HG02642 (cell line): ENCODE results near the gene CALML4.
A peak's percentile ranks its signal among the peaks of the same experiment; 100 is the strongest.
"Not testable (repeated sequence)": the region's sequence is repeated elsewhere in the genome, so short reads cannot be mapped to it uniquely, and the experiment has no call there.

Experiments
- ATAC-seq: cut with Tn5 transposase; IDR thresholded peaks from one replicate; pipeline ENCODE4 v1.9.1; 2021; ENCODE audit warnings: mild to moderate bottlenecking; ENCODE audit not compliant: unreplicated experiment, poor library complexity

The CALML4 gene, protein sequence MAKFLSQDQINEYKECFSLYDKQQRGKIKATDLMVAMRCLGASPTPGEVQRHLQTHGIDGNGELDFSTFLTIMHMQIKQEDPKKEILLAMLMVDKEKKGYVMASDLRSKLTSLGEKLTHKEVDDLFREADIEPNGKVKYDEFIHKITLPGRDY

DNA sequence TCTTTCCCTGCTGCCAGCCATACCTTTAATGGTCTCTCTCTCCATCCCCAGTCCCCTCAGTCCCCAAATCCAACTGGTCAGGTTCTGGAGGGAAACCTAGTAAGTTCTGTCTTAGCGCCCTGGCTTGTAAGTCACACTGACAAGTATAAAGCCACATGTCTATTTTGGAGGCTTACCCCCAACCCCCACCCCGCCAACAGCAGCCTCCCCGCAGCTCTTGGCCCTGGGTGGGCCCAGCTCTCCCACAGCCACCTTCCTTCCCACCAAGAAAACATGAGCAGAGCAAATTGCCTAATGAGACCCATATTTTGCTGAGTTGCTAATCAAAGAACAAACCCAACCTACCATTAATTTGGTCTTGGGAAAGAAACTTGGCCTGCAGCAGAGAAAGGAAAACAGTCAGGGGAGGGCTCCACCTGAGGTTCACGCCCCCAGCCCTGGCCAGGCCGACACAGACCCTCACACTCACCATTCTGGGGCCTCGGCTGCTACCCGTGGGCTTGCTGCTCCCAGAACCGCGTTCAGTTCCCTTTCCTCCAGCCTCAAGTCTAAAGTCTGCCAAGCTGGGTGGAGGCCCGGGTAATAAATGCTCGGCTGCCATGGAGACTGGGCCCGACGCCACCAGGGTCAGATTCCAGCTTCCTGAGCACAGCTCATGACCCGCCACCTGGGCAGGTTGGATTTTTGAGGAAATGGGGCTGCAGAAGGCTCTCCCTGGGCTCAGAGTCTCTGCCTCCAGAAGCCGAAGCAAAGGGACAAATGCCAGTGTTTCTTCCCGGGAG is at the start of gene CALML4:
Gene CALML4 (minus strand): TSS at position 557 of the 782 bp plus-strand sequence. CDS start 85 bp downstream, at position 472.
- ATAC-seq = no peak

DNA sequence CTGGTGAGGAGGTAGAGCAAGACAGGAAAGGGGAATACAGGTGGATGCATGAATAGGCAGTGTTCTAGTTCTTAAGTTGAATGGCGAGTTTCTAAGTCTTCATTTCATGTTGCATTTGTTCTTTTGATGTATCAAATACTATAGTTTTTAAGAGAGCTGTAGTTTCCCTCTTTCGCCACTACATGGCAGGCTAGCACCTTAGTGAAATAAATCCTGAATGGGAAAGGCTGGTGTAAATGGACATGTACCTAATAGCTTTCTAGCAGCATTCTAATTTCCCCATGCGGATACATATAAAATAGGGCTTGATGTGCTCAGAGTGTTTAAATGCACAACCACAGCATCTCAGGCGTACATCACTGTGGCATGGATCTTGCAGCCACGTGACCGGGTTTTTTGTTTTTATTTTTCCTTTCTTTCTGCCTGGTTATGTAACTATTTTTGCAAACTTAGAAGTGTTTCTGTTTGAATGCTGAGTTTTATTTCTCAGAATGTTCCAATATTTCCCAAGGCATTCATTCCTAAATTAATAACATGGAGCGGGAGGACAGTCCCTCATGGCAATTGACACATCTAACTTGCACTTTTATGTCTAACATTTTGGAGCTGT is 47.9 kb upstream of the CALML4 start:
- no peak for ATAC-seq

DNA sequence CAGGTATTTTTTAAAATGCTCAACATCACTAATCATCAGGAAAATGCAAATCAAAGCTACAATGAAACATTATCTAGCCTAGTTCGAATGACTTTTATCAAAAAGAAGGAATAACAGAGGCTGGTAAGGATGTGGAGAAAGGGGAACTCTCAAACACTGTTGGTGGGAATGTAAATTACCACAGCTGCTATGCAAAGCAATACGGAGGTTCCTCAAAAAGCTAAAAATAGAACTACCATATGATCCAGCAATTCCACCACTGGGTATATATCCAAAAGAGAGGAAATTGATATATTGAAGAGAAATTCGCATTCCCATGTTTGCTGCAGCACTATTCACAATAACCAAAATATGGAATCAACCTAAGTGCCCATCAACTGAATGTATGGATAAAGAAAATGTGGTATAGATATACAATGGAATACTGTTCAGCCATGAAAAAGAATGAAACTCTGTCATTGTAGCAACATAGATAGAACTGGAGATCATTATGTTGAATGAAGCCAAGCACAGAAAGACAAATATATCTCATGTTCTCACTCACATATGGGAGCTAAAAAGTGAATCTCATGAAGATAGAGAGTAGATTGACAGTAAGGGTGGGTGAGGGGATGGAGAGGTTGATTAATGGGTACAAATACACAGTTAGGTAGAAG is 44.1 kb upstream of the CALML4 start:
- ATAC-seq = no peak

DNA sequence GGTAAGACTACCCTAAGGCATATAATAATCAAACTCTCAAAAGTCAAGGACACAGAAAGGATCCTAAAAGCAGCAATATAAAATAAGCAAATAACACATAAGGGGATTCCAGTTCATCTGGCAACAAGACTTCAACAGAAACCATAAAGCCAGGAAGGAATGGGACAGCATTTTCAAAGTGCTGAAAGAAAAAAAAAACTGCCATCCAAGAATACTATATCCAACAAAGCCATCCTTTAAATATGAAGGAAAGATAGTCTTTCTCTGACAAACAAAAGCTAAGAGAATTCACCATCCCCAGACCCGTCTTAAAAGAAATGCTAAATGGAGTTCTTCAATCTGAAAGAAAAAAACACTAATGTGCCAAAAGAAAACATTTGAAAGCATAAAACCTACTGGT is 39.1 kb upstream of the CALML4 start:
- ATAC-seq = no peak

DNA sequence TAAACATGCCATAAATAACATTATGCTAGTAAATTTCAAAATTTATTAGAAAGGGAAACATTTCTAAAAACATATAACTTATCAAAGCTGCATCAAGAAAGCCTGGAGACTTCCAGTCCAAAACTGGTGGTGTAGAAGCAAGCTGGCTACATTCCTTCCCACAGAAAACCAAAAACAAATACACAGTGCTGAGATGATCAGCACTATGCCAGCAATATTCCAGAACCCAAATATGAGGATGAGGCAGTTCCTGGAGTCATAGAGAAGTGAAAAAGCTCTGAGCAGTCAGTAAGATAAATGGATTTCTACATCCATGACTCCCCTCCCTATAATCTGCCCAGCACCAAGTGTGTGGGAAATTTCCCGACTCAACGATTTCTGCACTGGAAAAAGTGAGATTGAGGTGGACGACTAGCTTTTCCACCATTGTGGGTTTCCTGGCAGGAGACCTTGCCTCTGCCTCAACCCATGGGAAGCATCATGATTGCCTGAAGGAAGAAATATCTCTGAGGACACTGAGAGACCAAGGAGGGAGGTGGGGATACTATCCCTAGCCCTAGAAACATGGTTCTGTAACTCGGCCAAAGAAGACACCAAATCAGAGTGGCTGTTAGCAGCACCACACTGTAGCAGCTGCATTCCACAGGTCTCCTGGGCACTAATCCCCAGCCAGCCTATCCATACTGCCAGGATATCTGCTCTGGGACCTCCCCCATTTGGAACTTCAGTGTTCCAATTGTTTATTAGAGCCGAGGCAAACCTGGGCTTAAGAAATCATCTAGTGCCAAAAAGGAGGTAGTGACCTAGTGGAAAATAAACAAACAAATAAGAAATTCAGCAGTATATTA is 36.2 kb upstream of the CALML4 start:
- no peak for ATAC-seq

DNA sequence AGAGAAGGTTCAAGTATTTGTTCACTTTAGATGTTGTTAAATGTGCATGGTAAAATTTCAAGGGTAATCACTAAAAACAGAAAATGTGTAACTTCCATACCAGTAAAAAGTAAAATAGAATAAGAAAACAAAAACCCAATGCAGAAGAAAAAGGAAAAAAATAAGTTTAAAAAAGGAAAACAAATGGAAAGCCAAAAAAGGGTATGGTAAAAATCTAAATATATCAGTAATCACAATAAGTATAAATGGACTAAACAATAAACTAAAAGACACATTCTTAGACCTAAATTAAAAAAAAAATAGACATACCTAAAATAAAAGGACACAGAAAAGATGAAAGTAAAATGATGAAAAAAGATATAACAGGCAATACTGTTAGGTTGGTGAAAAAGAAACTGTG is 33.9 kb upstream of the CALML4 start:
- no peak for ATAC-seq

DNA sequence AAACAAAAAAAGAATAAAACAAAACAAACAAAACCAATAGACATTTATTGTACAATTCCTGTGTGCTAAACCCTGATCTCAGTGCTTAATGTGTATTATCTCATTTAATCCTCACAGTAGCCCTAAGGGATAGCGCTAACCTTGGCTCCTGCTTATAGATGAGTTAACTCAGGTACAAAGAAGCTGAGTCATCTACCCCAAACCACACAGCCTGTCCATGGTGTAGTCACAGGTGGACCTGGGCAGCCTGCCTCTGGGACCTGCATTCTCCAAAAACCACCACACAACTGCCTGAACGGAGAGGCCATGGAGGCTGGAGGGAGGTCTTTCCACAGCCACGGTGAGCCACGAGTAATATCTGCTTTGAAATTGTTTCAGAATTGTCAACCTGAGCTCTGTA is 29.9 kb upstream of the CALML4 start:
- ATAC-seq = no peak

DNA sequence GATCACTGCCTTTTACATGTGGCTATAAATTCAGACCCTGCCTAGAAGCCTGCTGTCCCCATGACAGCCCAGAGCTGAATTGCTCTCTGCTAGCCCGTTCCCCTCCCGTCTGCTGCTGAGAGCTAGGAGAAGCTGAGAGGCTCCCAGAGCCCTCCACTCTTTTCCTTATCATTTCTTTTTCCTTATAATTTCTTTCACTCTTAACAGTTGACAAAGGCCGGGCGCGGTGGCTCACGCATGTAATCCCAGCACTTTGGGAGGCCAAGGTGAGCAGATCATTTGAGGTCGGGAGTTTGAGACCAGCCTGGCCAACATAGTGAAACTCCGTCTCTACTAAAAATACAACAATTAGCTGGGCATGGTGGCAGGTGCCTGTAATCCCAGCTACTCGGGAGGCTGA is 29.4 kb upstream of the CALML4 start:
- not testable (repeated sequence) for ATAC-seq

DNA sequence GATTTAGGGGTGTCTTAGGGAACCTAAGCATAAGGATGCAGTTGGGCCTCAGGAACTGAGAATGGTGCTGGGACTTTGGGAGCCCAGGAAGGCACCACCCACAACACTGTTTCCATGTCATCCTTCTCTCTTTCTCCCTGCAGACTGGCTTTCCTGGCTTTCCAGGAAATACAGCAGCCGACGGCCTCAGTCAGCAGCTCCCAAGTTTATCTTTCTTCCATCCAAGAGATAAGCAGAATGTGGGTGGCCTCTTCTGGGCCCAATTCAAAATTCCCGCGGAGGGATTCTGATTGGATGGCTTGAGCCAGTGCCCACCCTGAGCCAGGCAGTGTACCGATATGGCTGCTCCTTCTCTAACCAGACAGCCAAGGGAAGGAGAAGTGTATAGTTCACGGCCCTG is 28.9 kb upstream of the CALML4 start:
- ATAC-seq = no peak

DNA sequence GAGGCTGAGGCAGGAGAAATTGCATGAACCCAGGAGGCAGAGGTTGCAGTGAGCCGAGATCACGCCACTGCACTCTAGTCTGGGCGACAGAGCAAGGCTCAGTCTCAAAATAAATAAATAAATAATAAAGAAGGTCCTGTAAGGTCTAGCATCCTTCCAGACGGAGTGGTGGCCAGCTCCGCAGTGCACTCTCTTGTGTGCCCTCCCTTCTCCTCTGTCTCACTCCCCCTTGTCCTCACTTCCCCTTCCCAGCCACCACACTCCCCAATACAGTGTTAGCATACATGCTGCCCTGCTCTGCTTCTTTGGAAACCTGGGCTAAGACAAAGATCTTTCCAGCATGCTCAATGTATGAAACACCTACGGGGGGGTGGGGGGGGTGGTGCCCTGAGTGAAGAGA is 27.8 kb upstream of the CALML4 start:
- no peak for ATAC-seq

DNA sequence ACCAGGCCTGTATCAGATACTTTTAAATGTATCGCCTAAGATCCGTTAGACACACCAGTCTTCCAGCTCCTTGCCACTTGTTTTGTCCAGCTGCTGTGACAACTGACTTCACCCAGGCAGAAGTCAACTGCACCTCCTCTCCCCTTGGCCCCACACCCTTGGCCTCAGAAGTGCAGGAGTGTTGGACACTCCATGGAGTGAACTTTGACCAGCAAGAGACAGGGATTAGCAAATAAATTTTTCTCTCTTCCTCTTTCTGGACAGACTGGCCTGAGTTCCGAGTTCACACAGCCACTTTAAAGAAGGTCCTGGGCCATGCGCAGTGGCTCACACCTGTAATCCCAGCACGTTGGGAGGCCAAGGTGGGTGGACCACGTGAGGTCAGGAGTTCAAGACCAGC is 27.3 kb upstream of the CALML4 start:
- ATAC-seq = no peak

DNA sequence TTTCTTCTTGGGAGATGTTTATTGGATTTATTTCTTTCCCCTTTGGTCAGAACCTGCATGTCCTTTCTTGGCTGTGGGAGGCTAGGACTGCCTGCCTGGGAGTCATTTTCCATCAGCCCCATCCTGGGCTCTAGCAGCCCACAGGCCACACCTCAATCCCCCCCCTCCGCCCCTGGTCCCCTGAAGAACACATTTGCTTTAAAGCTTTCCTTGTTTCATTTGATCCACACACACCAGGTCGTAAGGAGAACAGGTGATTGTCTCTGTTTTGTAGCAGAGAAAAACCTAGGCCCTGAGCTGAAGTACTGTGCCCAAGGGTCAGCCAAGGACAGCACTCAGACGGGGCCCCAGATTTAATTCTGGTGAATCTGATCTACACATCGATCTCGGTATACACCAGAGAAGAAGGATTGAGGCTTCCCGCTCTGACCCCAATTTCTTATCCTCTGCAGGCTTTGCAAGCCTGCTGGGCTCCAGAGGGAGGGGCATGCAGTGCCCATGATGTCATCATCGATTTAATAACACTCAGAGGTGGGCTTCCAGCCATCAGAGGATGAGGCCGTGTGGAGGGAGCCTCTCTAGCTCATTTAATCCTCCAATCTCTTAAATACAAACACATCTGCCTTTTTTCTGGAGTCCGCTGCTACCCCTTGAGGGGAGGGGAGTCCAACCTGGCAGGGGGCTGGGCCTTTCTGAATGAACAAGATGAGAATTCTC is 26.1 kb upstream of the CALML4 start:
- ATAC-seq = no peak

DNA sequence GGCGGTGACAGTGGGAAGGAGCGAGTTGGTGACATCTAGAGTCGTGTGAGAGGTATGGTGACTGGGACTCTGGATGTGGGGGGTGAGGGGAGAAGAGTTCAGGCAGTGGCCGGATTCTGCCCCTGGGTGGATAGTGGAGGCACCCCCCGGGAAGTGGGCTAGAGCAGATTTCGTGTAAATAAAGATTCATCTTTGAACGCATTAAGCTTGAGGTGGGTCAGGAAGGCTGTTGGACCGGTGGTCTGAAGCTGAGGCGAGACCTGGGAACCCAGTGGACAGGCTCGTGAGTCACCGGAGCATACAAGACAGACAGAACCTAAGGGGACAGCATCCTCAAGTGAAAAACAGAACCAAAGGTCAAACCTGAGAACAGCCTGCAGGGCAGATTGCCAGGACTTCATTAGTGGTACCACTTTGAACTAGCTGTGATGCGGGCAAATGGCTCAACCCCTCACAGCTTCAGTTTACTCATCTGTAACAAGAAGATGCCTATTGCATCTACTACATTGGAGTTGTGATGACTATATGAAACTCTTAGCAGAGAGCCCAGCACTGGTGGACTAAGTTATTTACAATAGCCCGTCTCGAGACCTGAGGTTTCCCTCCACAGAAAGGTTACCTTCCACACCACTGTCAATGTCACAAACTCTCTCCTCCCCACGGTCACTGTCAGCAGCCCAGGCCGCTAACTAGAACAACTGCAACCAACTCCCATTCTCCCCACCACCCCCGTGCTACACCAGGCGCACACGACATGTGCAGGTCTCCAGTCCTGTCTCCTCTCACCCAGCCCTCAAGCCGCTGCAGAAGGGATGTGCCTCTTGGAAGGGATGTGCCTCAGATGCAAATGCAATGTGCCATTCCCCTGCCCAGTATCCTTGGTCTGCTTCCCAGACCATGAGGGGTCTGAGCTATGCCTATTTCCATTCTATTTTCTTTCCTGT is 25.3 kb upstream of the CALML4 start:
- no peak for ATAC-seq

DNA sequence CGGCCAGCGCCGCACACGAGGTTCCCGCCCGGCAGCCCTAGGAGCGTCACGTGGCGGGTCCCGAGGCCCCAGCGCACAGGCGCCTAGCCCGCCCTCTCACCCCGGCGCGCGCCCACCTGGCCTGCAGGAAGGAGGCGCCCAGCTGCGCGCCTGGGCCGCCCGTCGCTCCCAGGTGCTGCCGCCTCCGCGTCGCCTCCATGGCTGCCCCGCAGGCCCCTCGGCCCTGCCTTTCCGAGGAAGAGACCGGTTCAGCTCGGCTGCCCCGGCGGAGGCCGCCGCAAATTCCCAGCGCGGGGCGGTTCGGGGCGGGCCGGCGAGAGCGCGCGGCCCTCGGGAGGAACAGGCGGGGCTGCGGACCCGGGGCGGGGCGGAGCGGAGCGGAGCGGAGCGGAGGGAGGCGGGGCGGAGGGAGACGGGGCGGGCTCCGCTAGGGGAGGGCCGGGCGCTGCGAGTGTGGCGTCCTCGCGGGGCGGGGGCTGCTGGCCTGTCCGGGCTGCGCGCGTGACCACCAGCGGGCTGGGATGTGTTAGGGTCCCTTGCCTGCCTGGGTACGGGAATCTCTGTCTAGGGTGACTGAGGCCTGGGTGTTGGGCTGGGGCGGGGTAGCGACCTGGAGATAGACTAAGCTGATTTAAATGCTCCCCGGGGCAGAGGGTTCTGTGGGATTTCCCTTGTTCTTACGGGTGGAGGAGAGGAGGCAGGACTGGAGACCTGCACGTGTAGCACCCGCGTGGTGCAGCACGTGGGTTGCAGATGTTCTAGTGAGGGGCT is 24.4 kb upstream of the CALML4 start, which contains the start of gene CLN6:
Gene CLN6 (minus strand): TSS at position 343 of the 771 bp plus-strand sequence. CDS start 144 bp downstream, at position 199.
- ATAC-seq = peak; percentile 83

DNA sequence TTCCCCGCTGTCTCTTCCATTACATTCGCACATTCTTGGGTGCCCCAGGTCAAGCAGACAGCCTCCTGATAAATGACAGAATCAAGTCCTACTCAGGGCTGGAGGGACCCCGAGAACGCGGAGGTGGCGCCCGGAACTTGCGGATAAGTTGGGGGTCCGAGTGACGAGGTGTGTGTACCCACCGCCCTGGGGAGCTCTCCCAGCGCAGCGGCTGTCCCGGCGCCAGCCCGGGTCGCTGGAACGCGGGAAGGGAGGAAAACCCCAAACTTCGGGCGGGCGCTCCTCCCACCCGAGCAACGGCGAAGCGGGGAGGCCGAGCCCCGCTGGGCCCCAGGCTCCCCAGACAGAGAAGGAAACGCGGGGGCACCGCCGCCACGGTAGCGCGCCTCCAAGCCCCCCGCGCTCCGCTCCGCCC is 23.8 kb upstream of the CALML4 start:
- no peak for ATAC-seq

DNA sequence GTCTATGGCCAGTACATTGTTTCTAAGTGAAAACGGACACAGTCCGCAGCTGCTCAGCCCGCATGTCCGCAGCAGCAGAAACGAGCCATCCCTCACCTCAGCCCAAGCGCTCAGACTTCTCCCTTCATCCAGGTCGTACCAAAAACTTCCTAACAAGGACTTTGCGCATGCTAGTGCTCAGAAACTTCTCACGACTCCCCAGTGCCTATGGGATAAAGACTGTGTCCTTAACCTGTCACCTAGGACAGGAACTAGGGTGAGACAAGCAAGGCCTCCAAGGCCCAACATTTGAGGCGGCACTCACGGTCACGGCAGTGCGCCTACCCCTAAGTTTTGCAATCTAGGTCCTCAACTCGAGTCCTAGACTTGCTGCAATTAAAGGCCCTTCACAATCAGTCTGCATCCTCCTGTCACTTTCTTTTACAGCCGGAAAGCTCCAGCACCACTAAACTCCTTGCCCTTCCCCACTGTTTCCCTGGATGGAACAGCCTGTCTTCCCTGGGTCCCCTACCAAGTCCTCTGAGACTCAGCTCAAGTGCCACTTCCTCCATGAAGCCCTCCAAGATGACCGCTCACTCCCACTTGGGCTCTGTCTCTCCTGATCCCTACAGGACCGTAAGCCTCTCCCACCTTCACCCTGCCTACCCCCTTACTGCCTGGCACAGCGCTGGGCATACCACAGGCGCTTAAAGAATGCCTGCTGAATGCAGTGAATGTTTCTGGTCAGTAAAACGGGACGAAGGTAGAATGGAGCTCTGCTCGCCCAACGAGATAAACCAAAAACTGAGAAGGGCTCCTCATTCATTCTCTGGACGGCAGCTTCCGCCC is 23.2 kb upstream of the CALML4 start:
- ATAC-seq = no peak

DNA sequence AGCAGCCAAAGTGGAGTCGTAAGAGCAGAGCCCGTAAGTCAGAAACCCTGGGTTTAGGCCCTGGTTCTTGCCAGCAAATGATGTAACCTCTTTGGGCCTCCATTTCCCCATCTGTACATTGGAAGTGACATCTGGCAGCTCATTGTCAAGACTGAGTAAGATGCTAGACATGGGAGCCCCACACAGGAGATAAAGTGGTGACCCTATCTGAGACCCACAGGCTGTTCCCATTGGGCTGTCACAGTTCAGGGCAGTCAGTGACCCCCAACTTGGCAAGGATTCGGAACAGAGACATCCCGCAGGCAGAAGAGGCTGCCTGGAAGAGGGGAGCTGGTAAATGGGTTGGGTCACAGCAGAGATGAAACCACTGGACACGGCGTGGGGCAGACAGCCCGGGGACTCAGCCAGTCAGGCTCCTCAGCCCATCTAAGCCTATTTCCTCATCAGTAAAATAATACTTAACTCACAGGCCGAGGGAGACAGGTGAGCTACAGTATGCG is 22.6 kb upstream of the CALML4 start:
- ATAC-seq = no peak
